Measurements from ENCODE around the gene LY6G6D.
A peak's percentile ranks its signal among the peaks of the same experiment; 100 is the strongest.

LY6G6D gene

DNA sequence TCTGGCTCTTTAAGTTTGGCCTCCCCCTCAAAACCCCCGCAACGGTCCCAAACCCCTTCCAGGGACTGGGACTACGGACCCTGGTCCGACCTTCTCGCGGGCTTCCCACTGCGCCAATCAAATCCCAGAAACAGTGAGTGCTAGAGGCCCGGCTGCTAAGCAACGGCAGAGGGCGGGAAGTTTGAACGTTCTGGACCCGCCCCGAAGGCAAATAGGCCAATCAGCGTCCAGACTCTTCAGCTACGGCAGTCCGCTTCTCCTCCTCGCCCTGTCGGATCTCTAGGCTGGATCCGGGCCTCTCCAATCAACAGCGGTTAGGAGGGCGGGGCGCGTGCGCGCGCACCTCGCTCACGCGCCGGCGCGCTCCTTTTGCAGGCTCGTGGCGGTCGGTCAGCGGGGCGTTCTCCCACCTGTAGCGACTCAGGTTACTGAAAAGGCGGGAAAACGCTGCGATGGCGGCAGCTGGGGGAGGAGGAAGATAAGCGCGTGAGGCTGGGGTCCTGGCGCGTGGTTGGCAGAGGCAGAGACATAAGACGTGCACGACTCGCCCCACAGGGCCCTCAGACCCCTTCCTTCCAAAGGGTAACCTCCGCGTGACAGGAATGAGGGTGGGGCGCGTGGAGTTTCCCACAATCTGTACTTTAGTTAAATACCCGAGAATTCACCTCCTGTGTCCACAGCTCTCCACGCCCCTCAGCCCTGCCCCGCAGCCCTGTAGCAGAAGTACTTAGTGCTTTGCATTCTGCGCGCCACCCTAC lies 24.7 kb downstream of the LY6G6D start, which contains the start of gene MSH5:
MSH5 (plus strand) TSS at position 367 of the 758 bp plus-strand sequence. CDS start 462 bp downstream, outside the sequence.
- Histone ChIP-seq H3K23ac (ENCODE audit: low read depth, low read length, poor library complexity) (peak within 1 kb of the TSS; percentile 94), H3K9ac (ENCODE audit: low read depth, low read length, poor library complexity) (peak within 1 kb of the TSS; percentile 84), H3K27ac (replicated peaks; ENCODE audit: low read length) (peak within 1 kb of the TSS; percentile 88), H2BK12ac (ENCODE audit: low read length) (peak within 1 kb of the TSS; percentile 14), H2BK5ac (ENCODE audit: low read length) (peak within 1 kb of the TSS; percentile 94), H3K4me1 (ENCODE audit: control insufficient read depth in 2 of 2, insufficient read depth in 1 of 2, low read depth in 1 of 2, low read length in 2 of 2) (peaks cover 26 to 28% of the 10 kb centered on the region in 2 donors), H3K18ac (ENCODE audit: low read length) (peak within 1 kb of the TSS; percentile 95), H3K4ac (ENCODE audit: low read length) (peak within 1 kb of the TSS; percentile 80), H3K14ac (ENCODE audit: low read length) (peak within 1 kb of the TSS; percentile 89), H2AK5ac (ENCODE audit: low read depth, low read length) (peak within 1 kb of the TSS; percentile 99), H4K8ac (ENCODE audit: low read depth, low read length) (peak within 1 kb of the TSS; percentile 84), H3K36me3 (replicated peaks in 1 of 2; ENCODE audit: control insufficient read depth in 2 of 2, insufficient read depth in 2 of 2, low read length in 2 of 2) (peaks cover 7 to 44% of the 10 kb centered on the region in 2 donors), H3K27me3 (ENCODE audit: control insufficient read depth in 3 of 3, insufficient read depth in 3 of 3, low read depth in 1 of 3, low read length in 3 of 3) (no peaks in the 10 kb centered on the region), H2BK15ac (ENCODE audit: low read length) (peak within 1 kb of the TSS; percentile 74), H3K79me1 (ENCODE audit: low read depth, low read length) (peaks cover 3% of the 10 kb centered on the region), H2BK120ac (ENCODE audit: low read depth, low read length) (peak within 1 kb of the TSS; percentile 47), H3K9me3 (replicated peaks in 1 of 2; ENCODE audit: control insufficient read depth in 2 of 2, insufficient read depth in 1 of 2, low read depth in 1 of 2, low read length in 2 of 2) (no peaks in the 10 kb centered on the region), H3K4me2 (ENCODE audit: insufficient read depth, low read length, poor library complexity, severe bottlenecking) (peak within 1 kb of the TSS; percentile 83), H4K91ac (ENCODE audit: low read depth, low read length, poor library complexity) (peak within 1 kb of the TSS; percentile 92), H2AFZ (ENCODE audit: low read length) (peak within 1 kb of the TSS; percentile 33), H3K4me3 (ENCODE audit: low read length in 2 of 2) (peak within 1 kb of the TSS; percentile 71 to 85)
- WGBS, 2 donors (ENCODE audit: extremely low coverage in 2 of 2, insufficient read length in 2 of 2, insufficient replicate concordance in 1 of 2), result no CpG with 5 or more reads among the region's 58 CpGs
- DNase-seq (ENCODE audit: low spot score), result peak; percentile 99

DNA sequence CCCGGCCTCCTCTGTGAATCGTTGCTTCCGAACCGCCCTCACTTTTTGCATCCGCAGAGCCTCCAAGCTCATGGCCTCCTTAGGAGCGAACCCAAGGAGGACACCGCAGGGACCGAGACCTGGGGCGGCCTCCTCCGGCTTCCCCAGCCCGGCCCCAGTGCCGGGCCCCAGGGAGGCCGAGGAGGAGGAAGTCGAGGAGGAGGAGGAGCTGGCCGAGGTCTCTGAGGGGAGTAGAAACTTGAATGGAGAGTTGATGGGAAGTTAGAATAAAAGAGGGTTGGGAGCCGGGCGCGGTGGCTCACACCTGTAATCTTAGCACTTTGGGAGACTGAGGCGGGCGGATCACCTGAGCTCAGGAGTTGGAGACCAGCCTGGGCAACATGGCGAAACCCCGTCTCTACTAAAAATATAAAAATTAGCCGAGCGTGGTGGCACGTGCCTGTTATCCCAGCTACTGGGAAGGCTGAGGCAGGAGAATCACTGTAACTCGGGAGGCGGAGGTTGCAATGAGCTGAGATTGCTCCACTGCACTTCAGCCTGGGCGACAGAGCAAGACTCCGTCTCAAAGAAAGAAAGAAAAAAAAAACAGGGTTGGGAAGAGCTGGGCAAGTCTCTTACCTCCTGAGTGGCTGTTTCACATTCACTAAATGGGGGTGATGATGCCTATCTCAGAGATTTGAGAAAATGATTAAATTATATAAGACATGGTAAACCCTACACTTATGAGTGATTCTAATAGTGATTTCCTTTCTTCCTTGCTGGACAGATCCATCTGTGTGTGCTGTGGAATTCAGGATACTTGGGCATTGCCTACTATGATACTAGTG lies 25.5 kb downstream of the LY6G6D start:
- peaks cover 25 to 30% of the 10 kb centered on the region in 2 donors for H3K4me1 ChIP-seq (ENCODE audit: control insufficient read depth in 2 of 2, insufficient read depth in 1 of 2, low read depth in 1 of 2, low read length in 2 of 2)
- peak overlapping the region; percentile 84 for H4K8ac ChIP-seq (ENCODE audit: low read depth, low read length)
- peak overlapping the region; percentile 33 for H2AFZ ChIP-seq (ENCODE audit: low read length)
- peak overlapping the region; percentile 89 for H3K14ac ChIP-seq (ENCODE audit: low read length)
- H2BK5ac ChIP-seq (ENCODE audit: low read length), result peak overlapping the region; percentile 94
- H3K27ac ChIP-seq (replicated peaks; ENCODE audit: low read length), result peak overlapping the region; percentile 80
- peaks cover 3% of the 10 kb centered on the region for H3K79me1 ChIP-seq (ENCODE audit: low read depth, low read length)
- no peaks in the 10 kb centered on the region for H3K27me3 ChIP-seq (ENCODE audit: control insufficient read depth in 3 of 3, insufficient read depth in 3 of 3, low read depth in 1 of 3, low read length in 3 of 3)
- peak overlapping the region; percentile 99 for H2AK5ac ChIP-seq (ENCODE audit: low read depth, low read length)
- peak overlapping the region; percentile 14 for H2BK12ac ChIP-seq (ENCODE audit: low read length)
- peak overlapping the region; percentile 84 for H3K9ac ChIP-seq (ENCODE audit: low read depth, low read length, poor library complexity)
- H3K36me3 ChIP-seq (replicated peaks in 1 of 2; ENCODE audit: control insufficient read depth in 2 of 2, insufficient read depth in 2 of 2, low read length in 2 of 2), result peaks cover 7 to 47% of the 10 kb centered on the region in 2 donors
- peak overlapping the region; percentile 95 for H3K18ac ChIP-seq (ENCODE audit: low read length)
- no peak for DNase-seq (ENCODE audit: low spot score)
- H4K91ac ChIP-seq (ENCODE audit: low read depth, low read length, poor library complexity), result peak overlapping the region; percentile 92
- peak overlapping the region; percentile 71 to 85 for H3K4me3 ChIP-seq (ENCODE audit: low read length in 2 of 2)
- peak overlapping the region; percentile 47 for H2BK120ac ChIP-seq (ENCODE audit: low read depth, low read length)
- WGBS, 2 donors (ENCODE audit: extremely low coverage in 2 of 2, insufficient read length in 2 of 2, insufficient replicate concordance in 1 of 2), result no CpG with 5 or more reads among the region's 29 CpGs
- H3K4ac ChIP-seq (ENCODE audit: low read length), result peak overlapping the region; percentile 80
- peak overlapping the region; percentile 94 for H3K23ac ChIP-seq (ENCODE audit: low read depth, low read length, poor library complexity)
- peak overlapping the region; percentile 74 for H2BK15ac ChIP-seq (ENCODE audit: low read length)
- H3K9me3 ChIP-seq (replicated peaks in 1 of 2; ENCODE audit: control insufficient read depth in 2 of 2, insufficient read depth in 1 of 2, low read depth in 1 of 2, low read length in 2 of 2), result no peaks in the 10 kb centered on the region
- H3K4me2 ChIP-seq (ENCODE audit: insufficient read depth, low read length, poor library complexity, severe bottlenecking), result peak overlapping the region; percentile 83

- DNase-seq (ENCODE audit: low spot score), result no peak
- Histone ChIP-seq H2AFZ (ENCODE audit: low read length) (no peak overlapping the region), H2BK120ac (ENCODE audit: low read depth, low read length) (no peak overlapping the region), H2BK5ac (ENCODE audit: low read length) (no peak overlapping the region), H4K91ac (ENCODE audit: low read depth, low read length, poor library complexity) (peak overlapping the region; percentile 19), H3K14ac (ENCODE audit: low read length) (no peak overlapping the region), H3K23ac (ENCODE audit: low read depth, low read length, poor library complexity) (no peak overlapping the region), H3K27me3 (ENCODE audit: control insufficient read depth in 3 of 3, insufficient read depth in 3 of 3, low read depth in 1 of 3, low read length in 3 of 3) (no peaks in the 10 kb centered on the region), H3K27ac (replicated peaks; ENCODE audit: low read length) (no peak overlapping the region), H3K9ac (ENCODE audit: low read depth, low read length, poor library complexity) (no peak overlapping the region), H2AK5ac (ENCODE audit: low read depth, low read length) (no peak overlapping the region), H3K18ac (ENCODE audit: low read length) (no peak overlapping the region), H3K4ac (ENCODE audit: low read length) (no peak overlapping the region), H2BK15ac (ENCODE audit: low read length) (no peak overlapping the region), H3K79me1 (ENCODE audit: low read depth, low read length) (peaks cover 1% of the 10 kb centered on the region), H3K4me2 (ENCODE audit: insufficient read depth, low read length, poor library complexity, severe bottlenecking) (no peak overlapping the region), H4K8ac (ENCODE audit: low read depth, low read length) (no peak overlapping the region), H3K36me3 (replicated peaks in 1 of 2; ENCODE audit: control insufficient read depth in 2 of 2, insufficient read depth in 2 of 2, low read length in 2 of 2) (peaks cover 7 to 51% of the 10 kb centered on the region in 2 donors), H3K4me3 (ENCODE audit: low read length in 2 of 2) (no peak overlapping the region), H3K9me3 (replicated peaks in 1 of 2; ENCODE audit: control insufficient read depth in 2 of 2, insufficient read depth in 1 of 2, low read depth in 1 of 2, low read length in 2 of 2) (no peaks in the 10 kb centered on the region), H3K4me1 (ENCODE audit: control insufficient read depth in 2 of 2, insufficient read depth in 1 of 2, low read depth in 1 of 2, low read length in 2 of 2) (peaks cover 22 to 26% of the 10 kb centered on the region in 2 donors), H2BK12ac (ENCODE audit: low read length) (no peak overlapping the region)
- no CpG with 5 or more reads among the region's 2 CpGs for WGBS, 2 donors (ENCODE audit: extremely low coverage in 2 of 2, insufficient read length in 2 of 2, insufficient replicate concordance in 1 of 2)
These were observed 26.7 kb downstream of the LY6G6D start for GRCh38 chr6:31741815-31742214.

DNA sequence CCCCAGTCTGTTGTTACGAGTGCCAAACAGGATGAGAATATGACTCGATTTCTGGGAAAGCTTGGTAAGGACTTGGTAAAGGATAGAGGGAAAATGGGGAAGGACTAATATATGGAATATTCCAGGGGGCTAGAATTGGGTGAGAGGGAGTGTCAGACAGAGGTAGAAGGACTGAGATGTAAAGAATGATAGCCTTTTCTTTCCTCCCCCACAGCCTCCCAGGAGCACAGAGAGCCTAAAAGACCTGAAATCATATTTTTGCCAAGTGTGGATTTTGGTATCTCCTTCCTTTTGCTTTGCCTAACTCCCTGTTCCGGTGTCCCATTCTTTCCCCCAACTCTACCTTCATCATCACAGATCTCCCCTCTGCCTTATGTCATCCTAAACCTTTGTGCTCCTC lies 27.7 kb downstream of the LY6G6D start:
- no peak for DNase-seq (ENCODE audit: low spot score)

More for the DNA sequence above, 27.7 kb downstream of the LY6G6D start:
- H2AK5ac ChIP-seq (ENCODE audit: low read depth, low read length), result no peak overlapping the region
- no peaks in the 10 kb centered on the region for H3K27me3 ChIP-seq (ENCODE audit: control insufficient read depth in 3 of 3, insufficient read depth in 3 of 3, low read depth in 1 of 3, low read length in 3 of 3)
- no peak overlapping the region for H4K8ac ChIP-seq (ENCODE audit: low read depth, low read length)
- H3K9me3 ChIP-seq (replicated peaks in 1 of 2; ENCODE audit: control insufficient read depth in 2 of 2, insufficient read depth in 1 of 2, low read depth in 1 of 2, low read length in 2 of 2), result no peaks in the 10 kb centered on the region
- H4K91ac ChIP-seq (ENCODE audit: low read depth, low read length, poor library complexity), result no peak overlapping the region
- H3K79me1 ChIP-seq (ENCODE audit: low read depth, low read length), result no peaks in the 10 kb centered on the region
- no peak overlapping the region for H3K4me3 ChIP-seq (ENCODE audit: low read length in 2 of 2)
- no CpG with 5 or more reads among the region's 3 CpGs for WGBS, 2 donors (ENCODE audit: extremely low coverage in 2 of 2, insufficient read length in 2 of 2, insufficient replicate concordance in 1 of 2)
- peaks cover 12 to 62% of the 10 kb centered on the region in 2 donors for H3K36me3 ChIP-seq (replicated peaks in 1 of 2; ENCODE audit: control insufficient read depth in 2 of 2, insufficient read depth in 2 of 2, low read length in 2 of 2)
- no peak overlapping the region for H2BK120ac ChIP-seq (ENCODE audit: low read depth, low read length)
- no peak overlapping the region for H3K27ac ChIP-seq (replicated peaks; ENCODE audit: low read length)
- H3K14ac ChIP-seq (ENCODE audit: low read length), result no peak overlapping the region
- peaks cover 16 to 22% of the 10 kb centered on the region in 2 donors for H3K4me1 ChIP-seq (ENCODE audit: control insufficient read depth in 2 of 2, insufficient read depth in 1 of 2, low read depth in 1 of 2, low read length in 2 of 2)
- H2AFZ ChIP-seq (ENCODE audit: low read length), result no peak overlapping the region
- H3K4ac ChIP-seq (ENCODE audit: low read length), result no peak overlapping the region
- no peak overlapping the region for H2BK15ac ChIP-seq (ENCODE audit: low read length)
- peak overlapping the region; percentile 18 for H2BK12ac ChIP-seq (ENCODE audit: low read length)
- H3K23ac ChIP-seq (ENCODE audit: low read depth, low read length, poor library complexity), result no peak overlapping the region
- peak overlapping the region; percentile 13 for H3K9ac ChIP-seq (ENCODE audit: low read depth, low read length, poor library complexity)
- no peak overlapping the region for H3K18ac ChIP-seq (ENCODE audit: low read length)
- H2BK5ac ChIP-seq (ENCODE audit: low read length), result no peak overlapping the region
- H3K4me2 ChIP-seq (ENCODE audit: insufficient read depth, low read length, poor library complexity, severe bottlenecking), result no peak overlapping the region
